A673 (cell line): ENCODE results near the gene RAPGEF2. TPM values are rescaled to one million over a fixed set of nuclear protein-coding genes. Genes with fewer than 3 reads are reported as not detected.

ENCODE experiments used
- BruUV-seq: library from RNA; stranded (reverse); fragments of 400-500 nt; replicated peaks from 2 replicates; lab custom pipeline; 2021; lab: Mats Ljungman, UMichigan
- CTCF ChIA-PET: fragments of 300-600 bp; sonication (Branson Sonifier 250); formaldehyde crosslinking; loops from one replicate; lab custom pipeline; 2022; ENCODE audit warnings: antibody characterized with exemption; lab: Charles Lee
- POLR2A ChIA-PET: fragments of 300-600 bp; sonication (Branson Sonifier 250); formaldehyde crosslinking; loops from one replicate; lab custom pipeline; 2022; ENCODE audit warnings: antibody characterized with exemption; ENCODE audit not compliant: low non-redundant PET; lab: Charles Lee
- DNase-seq: peaks from one replicate; pipeline ENCODE4 v3.0.0-alpha.2; 2015; ENCODE audit warnings: low spot score
- H3K27ac ChIP-seq: fragments of 200-600 bp; sonication (generic); 2 replicates; pipeline ENCODE4 v1.5.1; 2016; ENCODE audit warnings: mixed run types, low read depth, mild to moderate bottlenecking, mixed read lengths, antibody characterized with exemption, low read length; ENCODE audit not compliant: poor library complexity, severe bottlenecking
- H3K27me3 ChIP-seq: fragments of 200-600 bp; sonication (generic); replicated peaks from 2 replicates; pipeline ENCODE4 v1.6.1; 2017; ENCODE audit warnings: mixed run types, low read depth, mild to moderate bottlenecking, mixed read lengths, antibody characterized with exemption, low read length; ENCODE audit not compliant: insufficient read depth, poor library complexity
- H3K36me3 ChIP-seq: fragments of 200-600 bp; sonication (generic); 2 replicates; pipeline ENCODE4 v1.6.1; 2016; ENCODE audit warnings: mixed run types, mild to moderate bottlenecking, mixed read lengths, antibody characterized with exemption, low read length; ENCODE audit not compliant: insufficient read depth, poor library complexity, severe bottlenecking
- H3K4me1 ChIP-seq: fragments of 200-600 bp; sonication (generic); 2 replicates; pipeline ENCODE4 v1.6.1; 2017; ENCODE audit warnings: mixed run types, mild to moderate bottlenecking, mixed read lengths, antibody characterized with exemption, low read length; ENCODE audit not compliant: insufficient read depth, poor library complexity, severe bottlenecking
- H3K4me3 ChIP-seq: fragments of 200-600 bp; sonication (generic); 2 replicates; pipeline ENCODE4 v1.5.1; 2016; ENCODE audit warnings: low read depth, mixed run types, mild to moderate bottlenecking, mixed read lengths, low read length; ENCODE audit not compliant: poor library complexity, severe bottlenecking
- H3K9me3 ChIP-seq: fragments of 200-600 bp; sonication (generic); 2 replicates; pipeline ENCODE4 v1.6.1; 2016; ENCODE audit warnings: mixed run types, low read depth, mild to moderate bottlenecking, mixed read lengths, antibody characterized with exemption, low read length; ENCODE audit not compliant: poor library complexity, severe bottlenecking
- CTCF ChIP-seq: fragments of 300-800, 200-600 bp; sonication (generic); conservative IDR thresholded peaks from 2 replicates; pipeline ENCODE4 v1.5.1; 2017; ENCODE audit warnings: low read depth, mild to moderate bottlenecking, antibody characterized with exemption, low read length, moderate library complexity, mixed read lengths
- EZH2 ChIP-seq: fragments of 200-600 bp; sonication (generic); IDR thresholded peaks from 2 replicates; pipeline ENCODE4 v1.6.1; 2017; ENCODE audit warnings: borderline replicate concordance, low read depth, mild to moderate bottlenecking, mixed read lengths, antibody characterized with exemption, low read length; ENCODE audit not compliant: poor library complexity, severe bottlenecking
- intact Hi-C: fragments of 100-400 bp; cut with micrococcal nuclease; formaldehyde crosslinking; loops from one replicate; pipeline ENCODE4 v1.10.0; 2022; ENCODE audit not compliant: unreplicated experiment
- total RNA-seq: library from RNA; stranded (reverse); gene quantifications from 2 replicates; pipeline ENCODE4 v1.2.3, GENCODE V29; 2021

The RAPGEF2 gene
- total RNA-seq, 1 experiment from 2014 or later, result 31.9 TPM

GRCh38 chr4:159290321-159291030 is 187.6 kb downstream of the RAPGEF2 start:
- DNase-seq, result no peak
- ChIA-PET POLR2A (no interaction called here), CTCF (no interaction called here)
- Histone ChIP-seq H3K27me3 (no peaks in the 10 kb centered on the region), H3K9me3 (no peaks in the 10 kb centered on the region), H3K27ac (no peak overlapping the region), H3K4me3 (no peak overlapping the region), H3K36me3 (no peaks in the 10 kb centered on the region), H3K4me1 (peaks cover 29% of the 10 kb centered on the region)
- TF ChIP-seq CTCF, result no peak
- no peak for TF ChIP-seq EZH2
- BruUV-seq, result no TSS peak
- intact Hi-C loops, result loop anchor here (10.0 kb wide), 1 partner anchor 154 kb away; no protein-coding TSS in a partner anchor

- no TSS peak for BruUV-seq
- TF ChIP-seq EZH2 (no peak), CTCF (no peak)
- H3K36me3 ChIP-seq, result no peaks in the 10 kb centered on the region
- H3K27me3 ChIP-seq, result no peaks in the 10 kb centered on the region
- H3K27ac ChIP-seq, result no peak overlapping the region
- intact Hi-C loops, result loop anchor here (10.0 kb wide), 1 partner anchor 154 kb away; no protein-coding TSS in a partner anchor
- ChIA-PET POLR2A (interaction anchor here (0.6 kb wide), 1 partner anchor 24 kb away, joined by 3 read pairs; no protein-coding TSS in a partner anchor), CTCF (interaction anchor here (0.6 kb wide), 1 partner anchor 434 kb away, joined by 3 read pairs; no protein-coding TSS in a partner anchor)
- H3K4me3 ChIP-seq, result no peak overlapping the region
- peaks cover 36% of the 10 kb centered on the region for H3K4me1 ChIP-seq
- H3K9me3 ChIP-seq, result no peaks in the 10 kb centered on the region
- DNase-seq, result no peak
These were observed 188.3 kb downstream of the RAPGEF2 start for GRCh38 chr4:159291176-159291575.

- Histone ChIP-seq H3K27me3 (no peaks in the 10 kb centered on the region), H3K4me3 (no peak overlapping the region), H3K4me1 (peaks cover 40% of the 10 kb centered on the region), H3K36me3 (no peaks in the 10 kb centered on the region), H3K27ac (no peak overlapping the region), H3K9me3 (no peaks in the 10 kb centered on the region)
- CTCF ChIA-PET, result no interaction called here
- no TSS peak for BruUV-seq
- TF ChIP-seq EZH2 (no peak), CTCF (peak; percentile 40; the same call in 1 of the 2 replicates)
- intact Hi-C loops, result loop anchor here (10.0 kb wide), 1 partner anchor 152 kb away; no protein-coding TSS in a partner anchor
- no peak for DNase-seq
- POLR2A ChIA-PET, result no interaction called here
These were observed 189.4 kb downstream of the RAPGEF2 start for GRCh38 chr4:159292137-159292896.
